ENCODE data around the gene FAM83C.

GRCh38 chr20:35304956-35305355 lies 12.7 kb upstream of the FAM83C start:
- no peak for TF ChIP-seq EZH2 (IDR thresholded peaks at IDR 0.05; ENCODE audit: borderline replicate concordance, insufficient read depth, low read depth, low read length, poor library complexity, severe bottlenecking)
- TF ChIP-seq CTCF (IDR thresholded peaks at IDR 0.05), result no peak
